Embryonic facial prominence (tissue), 1 donor: ENCODE results near the gene CDHR3.
"Not testable (repeated sequence)": the region's sequence is repeated elsewhere in the genome, so short reads cannot be mapped to it uniquely, and the experiment has no call there.

ENCODE experiments used
- DNase-seq: peaks from one replicate; pipeline ENCODE4 v3.0.0-alpha.2; 2016; ENCODE audit errors: extremely low spot score

The CDHR3 gene

GRCh38 chr7:105958012-105958411, 5.1 kb upstream of the CDHR3 start:
- DNase-seq = no peak

DNA sequence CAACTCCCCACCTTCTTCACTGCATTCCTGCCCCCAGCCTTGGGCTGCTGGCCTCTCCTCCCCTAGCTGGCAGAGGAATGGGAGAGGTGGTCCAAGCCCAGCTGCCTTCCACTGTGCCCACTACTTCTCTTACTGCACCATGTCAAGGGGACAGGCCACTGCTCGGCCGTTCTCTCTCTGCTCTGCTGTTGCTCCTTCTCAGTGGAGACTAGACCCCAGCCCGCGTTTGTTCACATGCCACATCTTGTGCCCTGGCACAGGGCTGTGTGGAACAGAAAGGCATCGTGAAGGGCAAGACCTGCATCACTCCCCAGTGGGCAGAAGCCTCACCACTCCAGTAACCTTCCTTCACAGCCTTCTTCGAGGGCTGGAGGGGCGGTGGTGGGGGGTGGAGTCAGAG, 711 bp upstream of the CDHR3 start:
- DNase-seq = no peak

- no peak for DNase-seq
Measured at GRCh38 chr7:105971845-105972244, 8.8 kb downstream of the CDHR3 start.

DNA sequence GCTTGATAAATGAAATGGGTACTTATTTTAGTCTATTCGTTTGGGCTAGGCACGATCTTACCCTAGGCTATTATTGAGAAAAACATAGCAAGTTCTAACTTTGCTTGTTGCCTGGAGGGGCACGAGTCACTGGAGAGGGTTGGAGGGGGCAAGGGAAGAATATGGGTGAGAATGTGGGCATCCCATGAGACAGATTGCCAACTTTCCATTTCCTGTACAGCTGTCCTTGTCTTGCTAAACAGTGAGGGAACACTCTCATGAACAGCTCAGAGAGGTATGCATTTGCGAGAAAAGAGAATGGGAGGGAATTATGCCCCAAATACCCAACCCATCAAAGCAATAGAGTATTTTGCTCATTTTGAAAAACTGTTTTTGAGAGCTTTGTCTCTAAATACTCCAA, 9.2 kb downstream of the CDHR3 start:
- DNase-seq = no peak

DNA sequence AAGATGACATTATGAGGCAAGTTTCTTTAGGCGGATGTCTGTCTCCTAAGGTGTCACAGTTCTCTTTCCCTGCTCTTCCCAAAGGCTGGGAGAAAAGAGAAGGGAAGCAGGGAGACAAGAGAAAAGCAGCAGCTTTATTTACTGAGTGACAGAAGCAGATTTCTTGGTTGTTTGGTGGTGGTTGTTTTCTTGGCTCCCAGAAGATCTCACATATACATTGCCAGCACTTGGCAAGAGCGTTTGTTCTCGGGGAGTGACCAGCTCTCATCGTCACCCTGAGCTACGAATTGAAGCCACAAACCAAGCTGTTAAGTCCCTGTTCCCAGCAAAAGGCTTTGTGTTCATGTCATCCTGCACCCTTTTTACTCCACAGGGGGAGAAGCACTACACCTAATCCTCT, 11.4 kb downstream of the CDHR3 start:
- DNase-seq = no peak

DNA sequence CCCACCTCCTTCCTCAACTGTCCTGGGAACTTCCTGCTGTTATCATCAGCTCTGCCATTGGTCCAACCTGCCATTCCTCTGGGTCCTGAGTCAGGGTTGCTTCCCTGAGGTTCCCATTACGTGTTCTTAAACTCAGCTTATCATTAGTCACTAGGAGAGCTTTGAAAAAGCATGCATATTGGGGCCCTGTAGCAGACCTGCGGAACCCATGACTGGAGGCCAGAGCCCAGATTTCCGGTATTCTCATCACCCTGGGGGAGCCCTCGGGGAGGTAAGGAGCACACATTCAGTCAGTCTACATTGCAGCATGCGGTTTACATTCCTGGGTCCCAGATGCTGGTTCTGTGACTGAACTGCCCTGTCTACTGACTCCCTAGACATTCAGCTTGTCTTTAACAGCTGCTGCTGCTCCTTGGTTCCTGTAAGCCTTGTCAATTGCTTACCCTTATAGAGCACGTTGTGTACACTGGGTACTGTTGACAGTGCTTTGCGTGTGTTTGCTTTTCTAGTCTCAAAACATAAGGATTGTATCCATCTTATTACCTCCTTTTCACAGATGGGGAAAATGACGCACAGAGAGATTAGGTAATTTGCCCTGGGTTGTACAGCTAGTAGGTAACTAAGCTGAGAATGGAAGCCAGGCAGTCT, 12.8 kb downstream of the CDHR3 start:
- DNase-seq = no peak

DNA sequence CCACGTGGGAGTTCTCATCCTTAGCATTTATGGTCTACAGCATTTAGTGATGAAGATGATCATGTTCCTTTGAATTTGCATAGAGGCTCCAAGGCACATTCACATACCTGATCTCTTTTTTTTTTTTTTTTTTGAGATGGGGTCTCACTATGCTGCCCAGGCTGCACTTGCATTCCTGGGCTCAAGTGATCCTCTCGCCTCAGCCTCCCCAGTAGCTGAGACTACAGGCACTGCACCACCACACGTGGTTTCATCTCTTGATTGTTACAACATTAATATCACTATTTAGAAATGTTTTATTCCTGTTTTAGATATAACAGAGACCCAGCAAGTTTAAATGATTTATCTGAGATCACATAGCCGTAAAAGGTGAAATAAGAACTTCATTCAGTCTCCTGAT, 13.8 kb downstream of the CDHR3 start:
- no peak for DNase-seq

DNA sequence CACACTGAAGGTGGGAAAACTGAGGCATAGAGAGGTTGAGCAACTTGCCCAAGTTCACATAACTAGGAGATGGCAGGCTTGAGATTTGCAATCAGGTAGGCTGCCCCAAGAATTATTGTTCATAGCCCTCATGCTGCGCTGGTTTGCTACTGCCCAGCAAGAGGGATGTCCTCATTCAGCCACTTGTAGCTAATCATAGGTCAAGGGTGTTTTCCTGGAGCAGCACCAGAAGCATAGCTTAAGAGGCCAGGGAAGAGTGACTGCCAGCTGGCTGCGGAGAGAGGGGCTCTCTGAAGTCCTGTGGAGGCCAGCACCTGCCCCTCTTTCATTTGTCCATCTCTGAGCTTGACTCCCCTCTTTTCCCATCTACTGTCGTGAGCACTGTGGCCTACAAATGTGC, 15.0 kb downstream of the CDHR3 start:
- DNase-seq = no peak

DNA sequence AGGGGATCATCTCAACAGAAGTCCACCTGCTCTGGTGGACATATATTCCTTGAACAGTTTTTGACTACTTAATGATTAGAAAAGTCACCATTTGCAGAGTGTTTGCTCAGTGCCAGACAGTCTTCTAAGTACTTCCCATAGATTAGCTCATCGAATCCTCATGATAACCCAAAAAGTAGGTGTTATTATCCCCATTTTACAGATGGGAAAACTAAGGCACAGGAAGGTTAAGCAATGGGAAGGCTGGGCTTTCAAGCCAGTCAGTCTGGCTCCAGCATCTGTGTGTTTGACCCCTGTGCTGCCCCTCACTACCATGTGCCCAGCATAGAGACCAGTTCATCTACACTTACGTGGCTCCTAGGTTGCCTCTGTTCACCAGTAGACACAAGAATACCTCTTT, 15.9 kb downstream of the CDHR3 start:
- no peak for DNase-seq

DNA sequence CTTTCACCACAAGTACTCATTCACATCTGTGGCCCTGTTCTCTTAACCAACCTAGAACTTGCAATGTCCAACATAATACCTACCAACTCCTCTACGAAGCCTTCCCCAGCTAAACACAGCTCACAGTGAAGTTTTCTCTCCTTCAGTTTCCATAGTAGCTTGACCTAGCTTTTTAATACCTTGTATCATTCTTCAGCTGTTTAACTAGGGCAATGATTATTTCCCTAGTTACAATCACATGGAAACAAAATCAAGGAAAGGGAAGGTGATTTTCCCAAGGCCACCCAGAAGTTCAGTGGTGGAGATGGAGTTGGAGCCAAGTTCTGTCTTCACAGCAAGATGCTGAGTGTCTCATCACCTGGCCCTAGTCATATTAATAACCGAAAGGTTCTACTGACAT, 16.3 kb downstream of the CDHR3 start:
- DNase-seq = no peak

DNA sequence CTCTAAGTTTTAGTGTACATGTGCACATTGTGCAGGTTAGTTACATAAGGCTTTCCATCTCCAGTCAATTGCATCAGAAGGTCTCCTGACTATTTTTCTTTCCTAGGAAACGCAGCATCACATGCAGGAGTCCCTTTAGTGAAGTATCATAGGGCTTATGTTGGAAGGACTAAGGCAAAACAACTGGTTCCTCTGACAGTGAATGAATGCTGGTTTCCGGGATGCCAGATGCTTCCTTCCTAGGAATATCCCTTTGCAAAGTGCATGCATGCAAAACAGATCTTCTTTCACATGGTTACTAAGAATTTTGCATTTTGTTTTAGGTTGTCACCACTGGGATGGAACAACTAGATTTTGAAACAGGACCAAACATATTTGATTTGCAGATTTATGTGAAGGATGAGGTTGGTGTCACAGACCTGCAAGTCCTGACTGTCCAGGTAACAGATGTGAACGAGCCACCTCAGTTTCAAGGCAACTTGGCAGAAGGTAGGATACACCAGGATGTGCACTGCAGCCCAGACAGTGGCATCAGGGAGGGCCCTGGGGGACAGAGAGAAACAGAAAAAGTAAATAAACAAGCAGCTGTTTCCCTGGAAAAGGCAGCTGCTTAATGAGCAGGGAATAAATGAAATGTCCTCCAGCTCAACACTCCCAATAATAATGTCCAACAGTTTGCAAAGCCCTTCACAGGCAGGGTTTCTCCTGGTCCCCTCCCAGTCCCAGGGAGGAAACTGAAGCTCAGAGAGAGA, 17.8 kb downstream of the CDHR3 start:
- no peak for DNase-seq

DNA sequence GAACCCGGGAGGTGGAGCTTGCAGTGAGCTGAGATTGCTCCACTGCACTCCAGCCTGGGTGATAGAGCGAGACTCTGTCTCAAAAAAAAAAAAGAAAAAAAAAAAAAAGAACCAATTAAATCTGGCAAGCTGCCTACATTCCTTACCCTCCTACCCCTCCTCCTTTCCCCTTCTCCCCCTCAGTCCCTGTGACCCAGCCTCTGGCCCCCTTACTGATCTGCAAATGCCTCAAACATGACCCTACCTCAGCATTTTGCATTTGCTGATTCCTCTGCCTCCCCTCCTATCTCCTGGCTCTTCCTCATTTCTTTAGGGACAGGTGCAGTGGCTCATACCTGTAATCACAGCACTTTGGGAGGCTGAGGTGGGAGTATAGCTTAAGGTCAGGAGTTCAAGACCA, 19.3 kb downstream of the CDHR3 start:
- no peak for DNase-seq

DNA sequence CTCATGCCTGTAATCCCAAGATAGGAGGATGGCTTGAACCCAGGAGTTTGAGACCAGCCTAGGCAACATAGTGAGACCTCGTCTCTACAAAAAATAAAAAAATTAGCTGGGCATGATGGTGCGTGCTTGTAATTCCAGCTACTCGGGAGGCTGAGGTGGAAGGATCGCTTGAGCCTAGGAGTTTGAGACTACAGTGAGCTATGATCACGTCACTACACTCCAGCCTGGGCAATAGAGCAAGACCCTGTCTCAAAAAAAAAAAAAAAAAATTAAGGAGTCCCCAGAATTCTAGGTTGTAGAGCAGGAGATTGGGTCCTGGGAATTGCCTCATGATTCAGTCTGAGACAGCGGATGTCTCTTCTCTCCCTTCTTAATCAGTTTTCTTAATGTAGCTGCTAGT, 21.7 kb downstream of the CDHR3 start:
- not testable (repeated sequence) for DNase-seq

DNA sequence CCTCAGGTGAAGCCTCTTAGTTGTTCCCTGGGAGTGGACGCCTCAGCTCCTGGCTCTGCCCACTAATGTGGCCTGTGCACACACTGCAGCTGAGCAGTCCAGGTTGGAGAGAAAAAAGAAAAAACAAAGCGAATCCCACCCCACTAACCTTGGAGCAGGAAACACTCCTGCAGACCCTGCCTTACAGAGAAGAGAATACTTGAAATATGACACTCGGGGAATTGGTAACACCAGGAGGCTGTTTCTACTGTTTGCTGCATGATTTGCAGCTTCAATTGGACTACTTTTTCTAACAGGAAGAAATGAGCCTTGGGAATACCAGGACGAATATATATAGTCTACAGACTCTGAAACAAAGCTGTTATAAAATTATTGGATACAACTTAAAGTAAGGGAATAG, 22.2 kb downstream of the CDHR3 start:
- DNase-seq = no peak

DNA sequence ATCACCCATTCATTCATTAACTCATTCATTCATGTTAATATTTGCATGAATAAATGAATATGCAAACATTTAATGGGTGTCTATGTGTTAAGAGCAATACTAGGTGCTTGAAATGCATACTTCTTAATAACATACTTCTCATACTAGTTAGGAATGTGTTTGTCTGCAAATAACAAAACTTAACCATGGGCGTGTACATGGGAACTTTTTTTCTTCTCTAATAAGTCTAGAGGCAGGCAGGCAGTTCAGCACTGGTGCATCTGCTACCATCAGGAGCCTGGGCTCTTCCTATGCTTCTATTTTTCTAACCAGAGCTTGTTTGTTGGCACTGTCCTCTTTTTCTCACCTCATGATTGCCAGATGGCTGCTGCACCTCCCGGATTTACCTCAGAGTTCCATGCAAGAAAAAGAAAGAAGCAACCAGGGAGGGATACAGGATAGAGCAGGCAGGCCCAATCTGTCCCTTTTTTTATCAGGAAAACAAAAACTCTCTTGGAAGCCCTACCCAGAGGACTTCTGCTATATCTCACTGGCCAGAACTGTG, 22.7 kb downstream of the CDHR3 start:
- no peak for DNase-seq

GRCh38 chr7:105987046-105987445, 24.0 kb downstream of the CDHR3 start:
- no peak for DNase-seq

DNA sequence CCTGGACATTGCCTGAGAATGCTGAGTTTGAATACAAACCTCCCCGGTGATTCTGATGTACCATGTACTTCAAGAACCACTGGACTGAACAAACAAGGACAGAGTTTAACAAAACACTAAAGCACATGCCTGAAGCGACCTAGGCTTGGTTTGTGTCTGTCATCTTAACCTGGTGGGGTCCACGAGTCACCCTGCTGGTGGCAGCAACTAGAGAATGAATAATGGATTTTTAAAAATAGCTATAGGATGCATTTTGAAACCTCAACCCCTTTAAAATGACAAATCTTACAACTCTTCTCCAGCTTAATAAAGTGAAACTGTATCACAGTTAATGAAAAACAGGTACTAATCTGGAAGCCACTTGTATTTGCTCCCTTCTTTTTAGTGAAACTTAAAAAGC, 25.2 kb downstream of the CDHR3 start:
- DNase-seq = no peak

- no peak for DNase-seq
Measured at GRCh38 chr7:105989191-105989590, 26.1 kb downstream of the CDHR3 start.

DNA sequence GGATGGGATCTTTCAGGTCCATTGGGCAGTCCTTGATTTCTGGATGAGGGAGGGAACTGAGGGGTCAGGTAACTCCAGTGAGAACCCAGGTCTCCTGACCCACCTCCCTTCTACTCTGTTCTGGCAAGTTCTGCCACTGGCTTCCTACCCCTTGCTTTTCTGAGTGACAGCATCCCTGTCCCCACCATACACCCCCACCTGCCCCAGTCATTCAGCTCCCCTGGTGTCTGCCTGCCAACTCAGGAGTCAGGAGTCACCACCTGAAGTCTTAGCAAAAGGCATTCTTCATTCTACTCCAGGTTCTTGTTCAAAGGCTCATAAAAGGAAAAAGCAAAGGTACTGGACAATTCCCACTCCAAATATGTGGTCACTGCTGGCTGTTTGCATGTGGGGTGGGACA, 26.6 kb downstream of the CDHR3 start:
- no peak for DNase-seq

- DNase-seq = no peak
Measured at GRCh38 chr7:105990141-105990540, 27.1 kb downstream of the CDHR3 start.

DNA sequence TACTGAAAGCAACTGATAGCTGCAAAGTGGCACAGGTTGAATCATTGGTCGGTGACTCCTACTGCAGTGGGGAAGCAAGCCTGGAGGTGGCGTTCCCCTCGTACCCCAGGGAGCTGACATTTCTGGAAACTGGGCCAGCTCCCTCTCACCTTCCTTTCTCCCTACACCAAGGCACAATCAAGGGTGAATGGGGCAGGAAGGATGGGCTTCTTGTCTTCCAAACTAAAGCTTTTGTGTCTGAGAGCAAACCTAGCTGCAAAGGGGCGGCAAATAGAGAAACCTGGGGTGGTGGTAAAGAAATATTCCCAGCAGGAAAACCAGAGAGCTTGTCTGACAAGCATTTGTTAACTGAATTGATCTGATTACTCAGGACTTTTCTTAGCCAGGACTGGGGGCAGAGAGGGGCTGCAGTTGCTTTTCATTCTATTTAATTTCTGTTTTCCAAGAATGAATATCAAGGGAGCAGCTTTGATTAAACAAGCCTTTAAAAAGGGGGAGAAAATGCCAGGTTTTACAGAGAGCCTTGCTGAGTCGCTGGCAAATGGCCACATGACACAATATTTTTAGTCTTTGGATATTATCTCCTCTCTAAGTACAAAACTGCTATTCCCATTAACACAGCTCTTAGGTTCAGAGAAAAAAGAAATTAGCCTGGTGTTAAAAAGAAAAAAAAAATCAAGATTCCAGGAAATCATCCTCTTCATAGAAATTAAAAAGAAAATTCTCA, 27.8 kb downstream of the CDHR3 start:
- DNase-seq = no peak

DNA sequence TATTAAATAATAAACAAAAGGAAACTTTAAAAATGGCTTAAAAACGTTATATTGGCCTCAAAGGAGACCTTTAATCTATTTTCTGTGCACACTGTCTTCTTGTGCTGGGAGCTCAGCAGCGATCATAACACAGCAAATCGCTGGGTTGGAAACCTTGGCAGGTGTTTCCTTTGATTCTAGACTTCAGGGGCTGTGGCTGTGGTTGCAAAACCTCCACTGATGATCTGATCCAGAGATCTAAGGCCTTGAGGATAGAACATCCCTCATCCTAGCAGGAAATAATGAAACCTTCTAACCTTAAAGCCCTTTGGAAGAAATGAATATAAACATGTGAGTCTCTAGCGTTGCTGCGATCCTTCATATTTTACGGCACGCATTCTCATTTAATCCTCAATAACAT, 29.8 kb downstream of the CDHR3 start:
- no peak for DNase-seq
